ENCODE results near the gene NMNAT3. TPM values are rescaled to one million over a fixed set of nuclear protein-coding genes. Genes with fewer than 3 reads are reported as not detected.
A peak's percentile ranks its signal among the peaks of the same experiment; 100 is the strongest.

Gene NMNAT3
- total RNA-seq, 4 donors from 2014 or later: 10.3 to 16.5 (median 12.6) TPM

DNA sequence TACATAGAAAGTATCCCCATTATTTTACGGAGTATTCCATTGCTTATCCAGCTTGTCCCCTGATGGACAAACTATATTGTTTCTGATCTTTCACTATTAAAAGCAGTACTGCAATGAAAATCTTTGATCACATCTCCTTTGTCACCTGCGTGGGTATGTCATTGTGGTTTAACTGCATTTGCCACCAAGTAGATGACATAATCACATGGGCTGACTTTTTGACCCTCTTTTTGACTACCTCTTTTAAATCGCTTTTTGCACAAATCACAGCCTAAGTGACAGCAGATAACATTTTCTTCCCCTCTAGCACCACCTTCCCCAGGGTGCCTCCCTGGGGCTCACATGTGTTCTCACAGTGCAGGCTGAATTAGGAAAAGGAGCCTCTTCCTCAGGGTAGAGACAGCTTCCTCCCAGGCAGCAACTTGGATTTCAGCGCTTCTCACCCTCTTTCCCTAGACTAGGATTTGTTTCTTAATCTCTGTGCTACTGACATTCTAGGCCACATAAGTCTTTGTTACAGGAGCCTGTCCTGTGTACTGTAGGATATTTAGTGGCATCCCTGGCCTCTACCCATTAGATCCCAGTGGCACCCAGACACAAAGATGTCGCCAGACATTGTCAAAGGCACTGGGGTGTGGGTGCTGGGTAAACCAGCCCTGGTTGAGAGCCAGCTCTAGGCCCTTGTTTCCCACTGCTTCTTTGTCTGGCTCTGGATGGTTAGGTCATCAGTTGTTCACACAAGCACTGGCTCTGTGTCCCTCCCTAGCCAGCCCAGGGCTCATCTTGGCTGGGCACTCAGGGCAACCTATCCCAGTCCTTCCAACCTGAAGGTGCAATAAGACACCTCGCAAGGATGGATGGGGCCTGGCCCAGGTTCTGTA, 136.9 kb downstream of the NMNAT3 start:
- TF ChIP-seq CTCF (IDR thresholded peaks at IDR 0.05) (no peak), POLR2A (IDR thresholded peaks at IDR 0.05) (no peak)
- 93% methylated on average over 6 of the region's 6 CpGs for WGBS, 2 donors
- no peak for DNase-seq
- Histone ChIP-seq H3K27ac (no peak overlapping the region), H3K4me1 (peaks cover 3 to 11% of the 10 kb centered on the region in 2 donors), H3K4me3 (replicated peaks in 1 of 3) (no peak overlapping the region), H3K27me3 (no peaks in the 10 kb centered on the region), H3K36me3 (no peaks in the 10 kb centered on the region), H3K9me3 (no peaks in the 10 kb centered on the region)
- intact Hi-C loops (cut with DNase I): no loop called here

GRCh38 chr3:139538733-139539132, 139.0 kb downstream of the NMNAT3 start:
- no peak overlapping the region for H3K27ac ChIP-seq
- H3K27me3 ChIP-seq: no peaks in the 10 kb centered on the region
- H3K4me1 ChIP-seq: peaks cover 24 to 33% of the 10 kb centered on the region in 2 donors
- WGBS, 2 donors: 48 to 65% methylated on average over 21 of the region's 21 CpGs
- TF ChIP-seq POLR2A (IDR thresholded peaks at IDR 0.05): no peak
- no peak for TF ChIP-seq CTCF (IDR thresholded peaks at IDR 0.05)
- no peaks in the 10 kb centered on the region for H3K9me3 ChIP-seq
- H3K4me3 ChIP-seq (replicated peaks in 1 of 3): peak overlapping the region in 1 of 3 donors; percentile 59
- intact Hi-C loops (cut with DNase I): no loop called here
- H3K36me3 ChIP-seq: no peaks in the 10 kb centered on the region
- DNase-seq: no peak

DNA sequence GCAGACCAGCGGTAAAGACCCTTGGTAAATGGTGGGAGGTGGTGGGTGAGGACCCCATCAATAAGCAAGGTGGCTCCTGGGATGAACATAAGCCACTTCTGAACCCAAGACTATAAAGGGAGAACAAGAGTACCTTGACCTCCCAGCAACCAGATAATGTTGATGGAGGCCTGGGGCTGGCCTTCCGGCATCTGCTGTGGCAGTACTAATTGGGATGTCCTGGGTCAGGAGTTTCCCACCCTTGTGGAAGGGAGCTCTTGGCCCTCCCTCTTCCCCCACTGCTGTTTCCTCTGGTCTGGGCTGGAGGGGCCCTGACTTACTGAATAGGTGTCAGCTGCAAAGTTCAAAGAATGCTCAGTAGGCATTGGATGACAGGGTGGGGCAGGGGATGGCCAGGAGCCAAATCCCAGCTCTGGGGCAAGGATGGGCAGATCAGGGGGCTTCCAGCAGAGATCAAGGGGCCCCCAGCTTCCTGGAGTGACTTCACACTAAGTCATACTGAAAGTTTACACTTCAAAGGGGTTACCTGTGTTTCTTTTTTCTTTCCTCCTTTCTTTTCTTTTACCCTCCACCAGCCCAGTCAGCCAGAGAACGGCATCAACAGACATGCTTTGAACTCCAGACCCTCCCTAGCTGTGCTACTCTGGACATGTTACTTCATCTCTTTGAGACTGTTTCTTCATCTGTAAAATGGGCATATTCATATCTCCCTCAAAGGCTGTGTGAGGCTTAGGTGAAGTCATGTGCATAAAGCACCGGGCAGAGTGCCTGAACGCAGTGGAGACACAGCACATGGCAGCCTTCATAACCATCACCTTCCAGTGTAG, 139.8 kb downstream of the NMNAT3 start:
- no peak for DNase-seq
- no peak overlapping the region for H3K27ac ChIP-seq
- no peaks in the 10 kb centered on the region for H3K9me3 ChIP-seq
- H3K27me3 ChIP-seq: no peaks in the 10 kb centered on the region
- intact Hi-C loops (cut with DNase I): no loop called here
- peaks cover 27 to 37% of the 10 kb centered on the region in 2 donors for H3K4me1 ChIP-seq
- no peaks in the 10 kb centered on the region for H3K36me3 ChIP-seq
- H3K4me3 ChIP-seq (replicated peaks in 1 of 3): no peak overlapping the region
- 91 to 93% methylated on average over 5 of the region's 5 CpGs for WGBS, 2 donors
- no peak for TF ChIP-seq POLR2A (IDR thresholded peaks at IDR 0.05)
- no peak for TF ChIP-seq CTCF (IDR thresholded peaks at IDR 0.05)

- Histone ChIP-seq H3K4me3 (replicated peaks in 1 of 3) (no peak overlapping the region), H3K4me1 (peaks cover 27 to 37% of the 10 kb centered on the region in 2 donors), H3K9me3 (no peaks in the 10 kb centered on the region), H3K36me3 (no peaks in the 10 kb centered on the region), H3K27me3 (no peaks in the 10 kb centered on the region), H3K27ac (no peak overlapping the region)
- TF ChIP-seq CTCF (IDR thresholded peaks at IDR 0.05) (no peak), POLR2A (IDR thresholded peaks at IDR 0.05) (no peak)
- intact Hi-C loops (cut with DNase I): no loop called here
- DNase-seq: no peak
Observed at GRCh38 chr3:139537361-139537760, 140.4 kb downstream of the NMNAT3 start.

Data from thyroid gland (tissue), 4 donors.